Motor neuron (in vitro differentiated cells): ENCODE measurements around the gene PDE6G. TPM values are rescaled to one million over a fixed set of nuclear protein-coding genes. Genes with fewer than 3 reads are reported as not detected.
"Not testable (repeated sequence)": the region's sequence is repeated elsewhere in the genome, so short reads cannot be mapped to it uniquely, and the experiment has no call there.

Source experiments
- ATAC-seq, 8 experiments: fragments of 200-7000 bp; cut with Tn5 transposase; replicated peaks in 6 of 8; 2 replicates each; pipeline ENCODE4 v1.8.0; 2021; ENCODE audit warnings: mild to moderate bottlenecking in 8 of 8, moderate library complexity in 8 of 8
- H3K27ac ChIP-seq, 2 donors: fragments of 250-450 bp; sonication (Bioruptor Pico); 2 replicates each; pipeline ENCODE4 v1.9.0; 2021; ENCODE audit warnings: antibody characterized with exemption in 2 of 2, mild to moderate bottlenecking in 2 of 2, moderate library complexity in 1 of 2
- H3K4me1 ChIP-seq, 2 donors: fragments of 250-450 bp; sonication (Bioruptor Pico); replicated peaks in 1 of 2; 2 replicates each; pipeline ENCODE4 v1.6.1; 2021; ENCODE audit warnings: antibody characterized with exemption in 2 of 2, mild to moderate bottlenecking in 2 of 2, moderate library complexity in 1 of 2
- H3K4me3 ChIP-seq, 5 donors: fragments of 250-450 bp; sonication (Bioruptor Pico); 2 replicates each; pipeline ENCODE4 v1.9.0; 2021; ENCODE audit warnings: antibody characterized with exemption in 5 of 5, mild to moderate bottlenecking in 5 of 5, moderate library complexity in 4 of 5
- WGBS, 10 experiments: fragments of 450-650 bp; shearing (Covaris generic); methylation state at CpG; one replicate each; pipeline ENCODE4 v1.0.0; 2022; 5-methylcytosine and 5-hydroxymethylcytosine counted together
- in situ Hi-C, 9 experiments: fragments of 400-800 bp; cut with MboI; loops; one replicate each; pipeline ENCODE4 v1.15.0; 2021; ENCODE audit warnings: low sequenced_read_pairs in 9 of 9, low pct_unique_long_range_greater_than_20kb in 2 of 9; ENCODE audit not compliant: unreplicated experiment in 9 of 9
- total RNA-seq, 8 experiments: library from RNA; unstranded; fragments of 300-600 nt; gene quantifications; 2 replicates each; pipeline versions ENCODE4 v1.2.3 to v1.2.4, GENCODE V29; 2022

Gene PDE6G
- total RNA-seq, 8 experiments from 2014 or later = 0.20 to 0.79 (median 0.55) TPM; not detected in 2

DNA sequence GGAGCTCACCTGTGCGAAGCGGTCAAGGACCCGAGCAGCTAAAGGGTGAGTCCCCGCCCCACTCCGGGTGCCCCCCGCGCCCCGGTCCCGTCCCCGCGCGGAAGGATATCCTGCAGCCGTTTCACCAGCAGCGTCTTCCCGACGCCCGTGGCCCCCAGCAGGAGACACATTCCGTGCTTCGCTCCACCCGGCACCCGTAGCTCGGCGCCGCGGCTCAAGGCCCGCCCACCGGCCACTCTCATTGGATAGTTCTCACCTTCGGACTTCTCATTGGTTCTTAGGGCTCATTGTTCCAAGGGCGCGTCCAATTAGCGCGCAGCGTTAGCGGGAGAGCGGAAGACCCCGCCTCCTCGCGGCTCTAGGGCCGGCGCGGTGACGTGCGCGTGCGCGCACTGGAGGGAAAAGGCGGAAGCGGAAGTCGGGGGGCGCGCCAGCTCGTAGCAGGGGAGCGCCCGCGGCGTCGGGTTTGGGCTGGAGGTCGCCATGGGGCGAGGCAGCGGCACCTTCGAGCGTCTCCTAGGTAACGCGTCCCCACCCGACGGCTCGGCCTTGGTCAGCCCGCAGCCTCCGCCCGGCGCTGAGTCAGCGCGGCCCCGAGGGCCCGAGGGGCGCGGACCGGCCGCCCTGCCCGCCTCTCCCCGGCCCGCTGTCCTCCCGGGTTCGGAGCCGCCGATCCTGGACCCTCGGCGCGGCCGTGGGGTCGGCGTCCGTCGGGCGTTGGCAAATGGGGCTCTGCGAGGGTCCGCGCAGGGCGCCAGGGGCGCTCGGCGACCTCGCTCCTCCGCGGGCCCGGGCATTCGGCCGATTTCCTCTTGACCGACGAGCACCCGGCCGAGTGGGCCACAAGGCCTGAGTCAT lies 27.5 kb upstream of the PDE6G start, which contains the start of the genes ARL16 and HGS:
Gene ARL16, minus strand, starts transcription at position 214 of the 858 bp plus-strand sequence. Its CDS starts 44 bp downstream, at position 170.
Gene HGS, plus strand, starts transcription at position 428 of the 858 bp plus-strand sequence. Its CDS starts 56 bp downstream, at position 484.
- Histone ChIP-seq H3K4me1 (peaks cover 8 to 13% of the 10 kb centered on the region in 2 donors), H3K27ac (peak within 1 kb of the TSS; percentile 89 to 92)
- 0 to 1% (median 0%) methylated on average over 4 to 32 of the region's 112 CpGs; no CpG with 5 or more reads in 5 of the 10 experiments for WGBS, 10 experiments

DNA sequence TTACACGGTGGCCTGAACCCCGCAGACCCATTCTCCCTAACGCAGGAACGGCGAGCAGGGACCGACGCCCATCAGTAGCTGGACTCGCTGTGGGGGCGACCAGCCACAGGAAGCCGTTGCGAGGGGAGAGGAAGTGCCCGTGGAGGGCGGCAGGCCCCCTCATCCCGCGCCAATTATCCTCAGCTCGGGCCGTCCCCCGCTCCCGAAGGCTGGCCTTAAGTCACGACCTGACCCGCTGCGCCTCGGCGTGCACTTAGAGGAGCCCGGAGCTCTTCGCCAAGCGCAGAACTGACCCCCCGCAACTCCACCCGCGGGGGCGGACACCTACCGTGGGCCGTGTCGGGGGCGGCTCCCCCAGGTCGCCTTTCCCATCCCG lies 26.9 kb upstream of the PDE6G start:
- ATAC-seq = peak in 3 of 8 experiments; percentile 4 to 14 (median 6)
- H3K4me3 ChIP-seq = peak overlapping the region; percentile 81 to 97 (median 90)
- 0 to 2% (median 0%) methylated on average over 4 to 19 of the region's 37 CpGs; no CpG with 5 or more reads in 7 of the 10 experiments for WGBS, 10 experiments
- peaks cover 8 to 13% of the 10 kb centered on the region in 2 donors for H3K4me1 ChIP-seq
- H3K27ac ChIP-seq = peak overlapping the region; percentile 89 to 92
- in situ Hi-C loops = no loop called here

More for the DNA sequence above, 27.5 kb upstream of the PDE6G start, which contains the start of the genes ARL16 and HGS:
- H3K4me3 ChIP-seq = peak within 1 kb of the TSS; percentile 81 to 97 (median 90)
- ATAC-seq = peak; percentile 81 to 96 (median 94)
- in situ Hi-C loops = no loop called here

GRCh38 chr17:81682565-81683207 lies 26.3 kb upstream of the PDE6G start:
- Histone ChIP-seq H3K4me3 (peak overlapping the region; percentile 81 to 97 (median 90)), H3K4me1 (peaks cover 8 to 13% of the 10 kb centered on the region in 2 donors), H3K27ac (peak overlapping the region; percentile 89 to 92)
- no peak for ATAC-seq
- in situ Hi-C loops = no loop called here
- WGBS, 10 experiments = 0 to 85% (median 34%) methylated on average over 2 to 11 of the region's 19 CpGs; no CpG with 5 or more reads in 4 of the 10 experiments

GRCh38 chr17:81681672-81682071 lies 25.3 kb upstream of the PDE6G start:
- no peak overlapping the region for H3K27ac ChIP-seq
- in situ Hi-C loops = no loop called here
- no peak overlapping the region for H3K4me3 ChIP-seq
- peaks cover 8 to 13% of the 10 kb centered on the region in 2 donors for H3K4me1 ChIP-seq
- no peak for ATAC-seq
- 80 to 100% (median 94%) methylated on average over 1 to 3 of the region's 17 CpGs; no CpG with 5 or more reads in 6 of the 10 experiments for WGBS, 10 experiments

DNA sequence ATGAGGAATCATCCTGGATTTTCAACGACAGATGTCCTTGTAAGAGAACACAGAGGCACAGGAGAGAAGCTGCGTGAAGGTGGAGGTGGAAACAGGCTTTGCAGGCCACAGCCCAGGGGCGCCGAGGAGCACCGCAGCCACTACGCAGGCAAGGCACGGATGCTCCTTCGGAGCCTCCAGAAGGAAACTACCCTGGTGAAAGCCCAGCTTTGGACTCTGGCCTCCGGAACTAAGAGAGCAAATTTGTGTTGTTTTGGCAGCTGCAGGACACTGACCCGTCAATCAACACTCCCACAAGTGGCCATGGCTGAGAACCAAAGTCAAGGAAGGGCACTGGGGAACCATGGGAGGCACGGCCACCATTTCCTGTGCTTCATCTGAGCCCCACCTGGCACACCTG lies 23.8 kb upstream of the PDE6G start:
- H3K4me1 ChIP-seq = peaks cover 11 to 13% of the 10 kb centered on the region in 2 donors
- no peak for ATAC-seq
- in situ Hi-C loops = no loop called here
- no peak overlapping the region for H3K4me3 ChIP-seq
- H3K27ac ChIP-seq = no peak overlapping the region
- WGBS, 10 experiments = 61 to 97% (median 91%) methylated on average over 2 to 10 of the region's 11 CpGs; no CpG with 5 or more reads in 3 of the 10 experiments

DNA sequence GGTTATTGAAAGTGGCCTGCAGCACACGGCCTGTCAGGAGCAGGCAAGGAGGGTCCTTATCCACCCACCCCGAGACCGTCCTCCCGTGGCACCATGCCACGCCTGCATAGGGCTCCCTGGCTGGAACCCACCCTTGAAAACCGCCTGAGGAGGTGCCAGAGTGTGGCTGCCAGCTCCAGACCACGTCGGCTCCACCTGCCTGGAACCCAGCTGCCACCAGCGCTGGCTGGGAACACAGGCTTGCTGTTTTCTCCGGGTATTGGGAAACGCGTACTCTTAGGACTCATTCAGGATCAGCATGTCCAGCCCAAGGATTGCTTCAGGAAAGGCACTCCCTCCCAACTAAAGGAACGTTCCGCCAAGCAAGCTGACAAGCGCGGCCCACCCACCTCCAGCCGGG lies 20.6 kb upstream of the PDE6G start:
- Histone ChIP-seq H3K4me3 (no peak overlapping the region), H3K4me1 (peaks cover 0 to 3% of the 10 kb centered on the region in 2 donors), H3K27ac (no peak overlapping the region)
- ATAC-seq = peak in 4 of 8 experiments; percentile 8 to 18 (median 10)
- WGBS, 10 experiments = 80 to 97% (median 93%) methylated on average over 1 to 6 of the region's 17 CpGs; no CpG with 5 or more reads in 6 of the 10 experiments
- in situ Hi-C loops = no loop called here

DNA sequence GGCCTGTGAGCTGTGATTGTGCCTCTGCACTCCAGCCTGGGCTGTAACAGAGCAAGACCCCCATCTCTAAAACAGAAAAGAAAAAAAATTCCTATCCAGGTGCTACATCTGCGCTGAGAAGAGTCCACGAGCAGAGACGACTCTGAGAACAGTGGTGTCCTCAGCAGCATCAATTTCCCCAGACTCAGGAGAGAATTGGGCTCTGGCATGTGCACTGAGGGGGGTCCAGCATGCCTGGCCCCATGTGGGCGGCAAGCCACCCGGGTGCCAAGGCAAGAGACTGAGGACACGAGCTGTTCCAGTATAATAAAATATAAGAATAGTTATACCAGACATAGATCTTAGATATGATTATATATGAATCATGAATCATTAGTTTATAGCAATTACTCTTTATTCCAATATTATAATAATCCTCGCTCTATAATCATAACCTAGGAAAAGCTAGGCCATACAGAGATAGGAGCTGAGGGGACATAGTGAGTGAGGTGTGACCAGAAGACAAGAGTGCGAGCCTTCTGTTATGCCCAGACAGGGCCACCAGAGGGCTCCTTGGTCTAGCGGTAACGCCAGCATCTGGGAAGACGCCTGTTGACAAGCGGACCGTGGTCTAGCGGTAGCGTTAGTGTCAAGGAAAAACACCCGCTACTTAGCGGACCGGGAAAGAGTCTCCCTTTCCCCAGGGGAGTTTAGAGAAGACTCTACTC lies 19.3 kb upstream of the PDE6G start:
- H3K27ac ChIP-seq, H3K4me3 ChIP-seq, H3K4me1 ChIP-seq, in situ Hi-C loops: not testable (repeated sequence)
- peak in 1 of 8 experiments; percentile 24 for ATAC-seq
- 14 to 62% (median 47%) methylated on average over 2 to 9 of the region's 18 CpGs; no CpG with 5 or more reads in 5 of the 10 experiments for WGBS, 10 experiments

GRCh38 chr17:81673561-81674258 lies 17.4 kb upstream of the PDE6G start:
- ATAC-seq = no peak
- WGBS, 10 experiments = 78 to 100% (median 87%) methylated on average over 1 to 13 of the region's 18 CpGs; no CpG with 5 or more reads in 3 of the 10 experiments
- Histone ChIP-seq H3K27ac (no peak overlapping the region), H3K4me1 (peaks cover 0 to 3% of the 10 kb centered on the region in 2 donors), H3K4me3 (no peak overlapping the region)
- in situ Hi-C loops = no loop called here

- ATAC-seq = peak in 5 of 8 experiments; percentile 8 to 21 (median 14)
- 80 to 100% (median 93%) methylated on average over 1 to 9 of the region's 16 CpGs; no CpG with 5 or more reads in 4 of the 10 experiments for WGBS, 10 experiments
- Histone ChIP-seq H3K27ac (no peak overlapping the region), H3K4me1 (peaks cover under 1 to 4% of the 10 kb centered on the region in 2 donors), H3K4me3 (no peak overlapping the region)
- in situ Hi-C loops = no loop called here
Observed at GRCh38 chr17:81672954-81673353, 16.6 kb upstream of the PDE6G start.

DNA sequence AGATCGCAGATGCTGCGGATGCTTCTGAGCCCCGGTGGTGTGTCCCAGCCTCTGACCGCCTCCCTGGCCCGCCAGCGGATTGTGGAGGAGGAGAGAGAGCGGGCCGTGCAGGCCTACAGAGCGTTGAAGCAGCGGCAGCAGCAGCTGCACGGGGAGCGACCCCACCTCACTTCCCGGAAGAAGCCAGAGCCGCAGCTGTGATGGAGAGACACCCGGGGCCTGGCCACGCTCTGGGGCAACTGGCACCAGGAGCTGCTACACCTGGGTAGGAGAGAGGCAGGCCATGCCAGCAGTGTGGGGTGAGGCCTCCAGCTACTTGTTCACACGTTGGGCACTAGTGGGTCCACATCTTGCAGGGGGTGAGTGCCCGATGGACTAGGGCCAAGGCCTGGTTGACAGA lies 16.2 kb upstream of the PDE6G start:
- in situ Hi-C loops = no loop called here
- no peak overlapping the region for H3K4me3 ChIP-seq
- H3K4me1 ChIP-seq = peaks cover 5 to 9% of the 10 kb centered on the region in 2 donors
- 88 to 100% (median 93%) methylated on average over 1 to 6 of the region's 18 CpGs; no CpG with 5 or more reads in 7 of the 10 experiments for WGBS, 10 experiments
- H3K27ac ChIP-seq = no peak overlapping the region
- ATAC-seq = peak in 5 of 8 experiments; percentile 7 to 24 (median 13)

- Histone ChIP-seq H3K4me1 (peaks cover 15% of the 10 kb centered on the region in 2 donors), H3K4me3 (no peak overlapping the region)
- no peak for ATAC-seq
Observed at GRCh38 chr17:81667754-81668153, 11.4 kb upstream of the PDE6G start.

More at GRCh38 chr17:81667754-81668153, 11.4 kb upstream of the PDE6G start:
- in situ Hi-C loops = no loop called here
- WGBS, 10 experiments = 69 to 100% (median 93%) methylated on average over 1 to 8 of the region's 18 CpGs; no CpG with 5 or more reads in 5 of the 10 experiments
- no peak overlapping the region for H3K27ac ChIP-seq
